PC-3 (cell line): ENCODE results near the gene FYN.

Experiments
- EZH2 ChIP-seq: fragments of 300-600 bp; sonication (generic); IDR thresholded peaks from one replicate; pipeline ENCODE4 v1.6.1; 2017; ENCODE audit warnings: antibody characterized with exemption, mild to moderate bottlenecking, low read length; ENCODE audit not compliant: unreplicated experiment
- EZH2phosphoT487 ChIP-seq: fragments of 300-600 bp; sonication (generic); IDR thresholded peaks from 2 replicates; pipeline ENCODE4 v1.6.1; 2018; ENCODE audit warnings: mild to moderate bottlenecking, antibody characterized with exemption, low read length, borderline replicate concordance
- TF ChIP-seq, protein P1 (sequence below): fragments of 300-600 bp; sonication (generic); conservative IDR thresholded peaks from 2 replicates; pipeline ENCODE4 v1.5.1; 2017; ENCODE audit warnings: antibody characterized with exemption, low read depth, mild to moderate bottlenecking, low read length

DNA sequence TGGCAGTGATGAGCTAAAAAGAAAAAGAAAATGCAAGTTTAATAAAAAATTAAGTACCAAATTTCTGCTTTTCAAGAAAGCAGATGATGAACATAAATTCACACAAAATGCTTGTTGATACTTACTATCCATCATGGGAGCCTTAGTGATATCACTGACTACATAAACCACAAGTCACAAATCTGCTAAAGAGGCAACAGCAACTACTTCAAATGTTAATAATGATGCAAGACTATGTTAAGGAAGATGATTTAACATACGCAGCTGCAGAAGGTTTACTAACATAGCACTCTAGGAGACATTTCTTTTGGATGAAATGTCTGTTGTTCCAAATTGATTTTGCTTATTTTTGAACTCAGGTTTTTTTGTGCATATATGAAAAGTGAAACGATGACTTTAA lies 18.6 kb downstream of the FYN start:
- TF ChIP-seq, protein P1, sequence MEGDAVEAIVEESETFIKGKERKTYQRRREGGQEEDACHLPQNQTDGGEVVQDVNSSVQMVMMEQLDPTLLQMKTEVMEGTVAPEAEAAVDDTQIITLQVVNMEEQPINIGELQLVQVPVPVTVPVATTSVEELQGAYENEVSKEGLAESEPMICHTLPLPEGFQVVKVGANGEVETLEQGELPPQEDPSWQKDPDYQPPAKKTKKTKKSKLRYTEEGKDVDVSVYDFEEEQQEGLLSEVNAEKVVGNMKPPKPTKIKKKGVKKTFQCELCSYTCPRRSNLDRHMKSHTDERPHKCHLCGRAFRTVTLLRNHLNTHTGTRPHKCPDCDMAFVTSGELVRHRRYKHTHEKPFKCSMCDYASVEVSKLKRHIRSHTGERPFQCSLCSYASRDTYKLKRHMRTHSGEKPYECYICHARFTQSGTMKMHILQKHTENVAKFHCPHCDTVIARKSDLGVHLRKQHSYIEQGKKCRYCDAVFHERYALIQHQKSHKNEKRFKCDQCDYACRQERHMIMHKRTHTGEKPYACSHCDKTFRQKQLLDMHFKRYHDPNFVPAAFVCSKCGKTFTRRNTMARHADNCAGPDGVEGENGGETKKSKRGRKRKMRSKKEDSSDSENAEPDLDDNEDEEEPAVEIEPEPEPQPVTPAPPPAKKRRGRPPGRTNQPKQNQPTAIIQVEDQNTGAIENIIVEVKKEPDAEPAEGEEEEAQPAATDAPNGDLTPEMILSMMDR: no peak
- TF ChIP-seq EZH2phosphoT487: no peak
- no peak for TF ChIP-seq EZH2
